ENCODE data around the gene MGRN1. TPM values are rescaled to one million over a fixed set of nuclear protein-coding genes. Genes with fewer than 3 reads are reported as not detected.

The MGRN1 gene
- total and polyA plus RNA-seq, 4 donors, result 29.5 to 112 (median 47.0) TPM

GRCh38 chr16:4693956-4694641 is 69.5 kb downstream of the MGRN1 start:
- Histone ChIP-seq H3K9me3 (ENCODE audit: control insufficient read depth in 4 of 4, insufficient read depth in 3 of 4, low read length in 3 of 4) (no peaks in the 10 kb centered on the region), H3K27ac (ENCODE audit: low read depth in 1 of 2, low read length in 1 of 2) (peak overlapping the region; percentile 93), H3K4me1 (ENCODE audit: control insufficient read depth in 5 of 5, insufficient read depth in 5 of 5, low read length in 5 of 5) (peaks cover 0 to 25% (median 8%) of the 10 kb centered on the region in 5 donors), H3K4me3 (peak overlapping the region; percentile 99), H3K9ac (ENCODE audit: insufficient read depth in 1 of 2, low read length in 2 of 2) (peak overlapping the region in 1 of 2 donors; percentile 49), H3K27me3 (ENCODE audit: control insufficient read depth in 3 of 3, insufficient read depth in 3 of 3, low read length in 2 of 3) (no peaks in the 10 kb centered on the region), H3K36me3 (ENCODE audit: control insufficient read depth in 4 of 4, insufficient read depth in 4 of 4, low read length in 4 of 4) (peaks cover 5 to 49% (median 21%) of the 10 kb centered on the region in 4 donors)
- ATAC-seq (ENCODE audit: insufficient read depth, low FRiP score) (peak; percentile 31), DNase-seq (peak; percentile 63 to 84 (median 69))
- 1% methylated on average over 49 to 54 of the region's 54 CpGs for whole genome bisulfite sequencing, 2 donors
- TF ChIP-seq CTCF (IDR thresholded peaks at IDR 0.05; ENCODE audit: control extremely low read depth, extremely low read depth), result no peak

GRCh38 chr16:4694642-4695451 is 70.2 kb downstream of the MGRN1 start:
- Histone ChIP-seq H3K4me1 (ENCODE audit: control insufficient read depth in 5 of 5, insufficient read depth in 5 of 5, low read length in 5 of 5) (peaks cover 0 to 25% (median 8%) of the 10 kb centered on the region in 5 donors), H3K4me3 (no peak overlapping the region), H3K27me3 (ENCODE audit: control insufficient read depth in 3 of 3, insufficient read depth in 3 of 3, low read length in 2 of 3) (no peaks in the 10 kb centered on the region), H3K27ac (ENCODE audit: low read depth in 1 of 2, low read length in 1 of 2) (peak overlapping the region in 1 of 2 donors; percentile 46), H3K9ac (ENCODE audit: insufficient read depth in 1 of 2, low read length in 2 of 2) (no peak overlapping the region), H3K9me3 (ENCODE audit: control insufficient read depth in 4 of 4, insufficient read depth in 3 of 4, low read length in 3 of 4) (no peaks in the 10 kb centered on the region), H3K36me3 (ENCODE audit: control insufficient read depth in 4 of 4, insufficient read depth in 4 of 4, low read length in 4 of 4) (peaks cover 5 to 47% (median 25%) of the 10 kb centered on the region in 4 donors)
- ATAC-seq (ENCODE audit: insufficient read depth, low FRiP score) (no peak), DNase-seq (peak in 2 of 3 donors; percentile 20 to 39)
- 50 to 63% methylated on average over 22 to 26 of the region's 26 CpGs for WGBS, 2 donors
- TF ChIP-seq CTCF (IDR thresholded peaks at IDR 0.05; ENCODE audit: control extremely low read depth, extremely low read depth), result no peak

- no peak overlapping the region for H3K9ac ChIP-seq (ENCODE audit: insufficient read depth in 1 of 2, low read length in 2 of 2)
- ATAC-seq (ENCODE audit: insufficient read depth, low FRiP score), result no peak
- H3K4me3 ChIP-seq, result no peak overlapping the region
- WGBS, 2 donors, result 74 to 81% methylated on average over 12 of the region's 12 CpGs
- H3K4me1 ChIP-seq (ENCODE audit: control insufficient read depth in 5 of 5, insufficient read depth in 5 of 5, low read length in 5 of 5), result peaks cover 0 to 25% (median 8%) of the 10 kb centered on the region in 5 donors
- H3K36me3 ChIP-seq (ENCODE audit: control insufficient read depth in 4 of 4, insufficient read depth in 4 of 4, low read length in 4 of 4), result peaks cover 8 to 45% (median 25%) of the 10 kb centered on the region in 4 donors
- H3K27me3 ChIP-seq (ENCODE audit: control insufficient read depth in 3 of 3, insufficient read depth in 3 of 3, low read length in 2 of 3), result no peaks in the 10 kb centered on the region
- H3K9me3 ChIP-seq (ENCODE audit: control insufficient read depth in 4 of 4, insufficient read depth in 3 of 4, low read length in 3 of 4), result no peaks in the 10 kb centered on the region
- no peak overlapping the region for H3K27ac ChIP-seq (ENCODE audit: low read depth in 1 of 2, low read length in 1 of 2)
- no peak for TF ChIP-seq CTCF (IDR thresholded peaks at IDR 0.05; ENCODE audit: control extremely low read depth, extremely low read depth)
- DNase-seq, result no peak
Observed at GRCh38 chr16:4695473-4696171, 71.0 kb downstream of the MGRN1 start.
